PFSK-1 (cell line): ENCODE measurements around the gene THOC7.

ENCODE experiments used
- FOXP2 ChIP-seq: optimal IDR thresholded peaks from 2 replicates; pipeline ENCODE3; 2011; ENCODE audit warnings: borderline replicate concordance, control low read depth, inconsistent platforms; ENCODE audit not compliant: insufficient read depth; ENCODE audit errors: extremely low read length, extremely low read depth
- POLR2AphosphoS5 ChIP-seq: IDR thresholded peaks from 2 replicates; pipeline ENCODE4 v1.6.1; 2012; ENCODE audit warnings: low read depth, mild to moderate bottlenecking, control low read depth, low read length, moderate library complexity
- REST ChIP-seq, 2 experiments: IDR thresholded peaks; 2 replicates each; pipeline versions ENCODE4 v1.6.1 to v1.8.0; 2011 to 2012; ENCODE audit warnings: low read depth in 2 of 2, low read length in 2 of 2, control low read depth in 1 of 2, inconsistent platforms in 1 of 2, mild to moderate bottlenecking in 1 of 2, moderate library complexity in 1 of 2; ENCODE audit not compliant: insufficient read depth in 1 of 2
- SIN3A ChIP-seq: IDR thresholded peaks from 2 replicates; pipeline ENCODE4 v1.6.1; 2012; ENCODE audit warnings: mild to moderate bottlenecking, low read length, moderate library complexity, borderline replicate concordance; ENCODE audit not compliant: insufficient read depth
- TAF1 ChIP-seq: IDR thresholded peaks from 2 replicates; pipeline ENCODE4 v1.6.1; 2012; ENCODE audit warnings: low read length, control low read depth, borderline replicate concordance; ENCODE audit not compliant: insufficient read depth

THOC7 gene

GRCh38 chr3:63818282-63819150, 45.1 kb downstream of the THOC7 start:
- no peak for TF ChIP-seq FOXP2
- TF ChIP-seq POLR2AphosphoS5, result no peak
- no peak for TF ChIP-seq SIN3A
- TF ChIP-seq TAF1, result no peak
- TF ChIP-seq REST (IDR thresholded peaks at IDR 0.05; ENCODE audit: insufficient read depth in 1 of 2, low read depth in 2 of 2, low read length in 2 of 2), result no peak

GRCh38 chr3:63817225-63817624, 46.4 kb downstream of the THOC7 start:
- TF ChIP-seq TAF1 (no peak), SIN3A (no peak), FOXP2 (no peak), POLR2AphosphoS5 (no peak), REST (IDR thresholded peaks at IDR 0.05; ENCODE audit: insufficient read depth in 1 of 2, low read depth in 2 of 2, low read length in 2 of 2) (no peak)

GRCh38 chr3:63814237-63814636, 49.4 kb downstream of the THOC7 start:
- no peak for TF ChIP-seq POLR2AphosphoS5

GRCh38 chr3:63809607-63810006, 54.0 kb downstream of the THOC7 start:
- no peak for TF ChIP-seq POLR2AphosphoS5
- TF ChIP-seq SIN3A, result no peak

GRCh38 chr3:63808633-63809032, 55.0 kb downstream of the THOC7 start:
- TF ChIP-seq POLR2AphosphoS5, result no peak
- TF ChIP-seq SIN3A, result no peak
- TF ChIP-seq FOXP2, result no peak
- no peak for TF ChIP-seq REST (IDR thresholded peaks at IDR 0.05; ENCODE audit: insufficient read depth in 1 of 2, low read depth in 2 of 2, low read length in 2 of 2)
- no peak for TF ChIP-seq TAF1

GRCh38 chr3:63807961-63808565, 55.5 kb downstream of the THOC7 start:
- TF ChIP-seq FOXP2 (no peak), REST (IDR thresholded peaks at IDR 0.05; ENCODE audit: insufficient read depth in 1 of 2, low read depth in 2 of 2, low read length in 2 of 2) (no peak), POLR2AphosphoS5 (no peak), TAF1 (no peak), SIN3A (no peak)
